DLD1 (cell line): Measurements from ENCODE around the gene HELT.

Experiments used
- in situ Hi-C: cut with HindIII; loops from 2 replicates; pipeline ENCODE4 v1.10.0; 2017; ENCODE audit warnings: low sequenced_read_pairs

The HELT gene

DNA sequence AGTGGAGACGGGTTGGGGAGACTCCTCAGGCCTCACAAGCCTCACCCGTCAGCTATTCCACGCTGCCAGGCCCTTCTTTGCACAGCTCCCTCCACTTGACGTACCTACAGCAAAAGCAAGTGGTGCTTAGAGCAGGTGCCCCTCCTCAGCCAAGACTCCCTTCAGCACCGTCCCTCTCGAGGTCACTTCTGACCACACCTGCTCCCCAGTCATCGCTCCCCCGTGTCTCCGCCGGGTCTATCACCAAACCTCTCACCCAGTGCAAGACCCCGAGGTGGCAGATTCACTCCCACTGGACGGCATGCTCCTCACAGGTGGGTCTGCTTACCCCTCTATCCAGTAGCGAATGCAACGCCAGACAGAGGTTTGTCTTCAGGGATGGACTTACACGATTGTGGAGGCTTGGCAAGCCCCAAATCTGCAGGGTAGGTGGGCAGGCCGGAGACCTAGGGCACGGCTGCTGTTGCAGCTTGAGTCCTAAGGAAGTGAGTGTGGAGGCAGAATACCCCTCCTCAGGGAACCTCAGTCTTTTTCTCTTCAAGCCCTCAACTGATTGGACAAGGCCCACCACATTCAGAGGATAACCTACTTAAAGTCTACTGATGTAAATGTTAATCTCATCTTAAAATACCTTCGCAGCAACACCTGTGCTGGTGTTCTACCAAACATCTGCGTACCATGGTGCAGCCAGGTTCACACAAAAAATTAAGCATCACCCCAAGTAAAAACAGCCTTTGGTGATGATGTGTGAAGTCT, 14.5 kb upstream of the HELT start:
- in situ Hi-C loops: no loop called here

DNA sequence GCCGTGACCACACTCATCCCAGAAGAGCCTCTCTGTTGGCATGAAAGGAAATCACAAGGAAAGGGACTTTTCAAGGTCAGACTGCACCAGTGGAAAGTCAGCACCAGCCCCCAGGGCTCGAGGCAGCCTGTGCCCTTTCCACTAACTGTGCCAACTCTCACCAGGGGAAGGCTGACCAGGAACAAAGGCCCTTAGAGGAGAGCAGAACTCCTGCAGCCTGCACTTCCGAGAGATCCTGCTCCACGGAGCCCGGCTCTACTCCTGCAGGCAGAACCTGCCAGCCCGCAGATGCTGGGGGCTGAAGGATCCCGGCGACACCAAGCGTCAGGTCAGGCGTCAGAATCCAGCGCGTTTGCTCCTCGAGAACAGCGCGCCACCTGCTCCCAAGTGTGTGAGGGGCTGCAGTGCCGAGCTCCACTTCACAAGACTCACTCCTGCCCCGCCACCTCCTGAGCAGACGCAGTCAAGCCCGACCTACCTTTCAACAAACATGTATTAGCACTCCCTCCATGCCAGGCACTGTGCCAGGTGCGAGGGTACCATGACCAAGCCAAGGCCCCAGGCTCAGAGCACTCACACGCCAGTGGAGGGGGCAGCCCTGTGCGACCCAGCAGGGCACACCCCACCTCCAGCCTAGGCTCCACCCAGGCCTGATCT, 13.6 kb upstream of the HELT start:
- in situ Hi-C loops: no loop called here

DNA sequence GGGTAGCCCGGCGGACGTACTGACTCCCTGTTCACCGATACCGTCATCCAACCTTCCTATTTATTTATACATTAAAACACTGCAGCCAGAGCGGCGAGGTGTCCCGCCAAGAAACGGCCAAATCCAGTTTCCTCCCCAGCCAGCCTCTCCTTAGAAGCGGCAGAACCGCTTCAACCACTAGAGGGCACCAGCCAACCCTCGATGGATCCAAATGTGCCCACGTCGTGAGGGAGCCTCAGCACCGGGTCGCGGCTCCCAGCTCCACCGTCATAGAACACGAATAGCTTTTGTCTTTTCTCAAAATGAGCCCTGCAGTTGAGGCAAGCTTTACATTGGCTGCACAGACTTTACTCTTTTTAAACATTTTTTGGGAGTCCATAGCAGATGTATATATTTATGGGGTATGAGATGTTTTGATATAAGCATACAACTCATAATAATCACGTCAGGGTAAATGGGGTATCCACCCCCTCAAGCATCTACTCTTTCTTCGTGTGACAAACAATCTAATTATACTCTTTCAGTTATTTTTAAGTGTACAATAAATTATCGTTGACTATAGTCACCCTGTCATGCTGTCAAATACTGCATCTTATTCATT, 13.0 kb upstream of the HELT start:
- in situ Hi-C loops: no loop called here

DNA sequence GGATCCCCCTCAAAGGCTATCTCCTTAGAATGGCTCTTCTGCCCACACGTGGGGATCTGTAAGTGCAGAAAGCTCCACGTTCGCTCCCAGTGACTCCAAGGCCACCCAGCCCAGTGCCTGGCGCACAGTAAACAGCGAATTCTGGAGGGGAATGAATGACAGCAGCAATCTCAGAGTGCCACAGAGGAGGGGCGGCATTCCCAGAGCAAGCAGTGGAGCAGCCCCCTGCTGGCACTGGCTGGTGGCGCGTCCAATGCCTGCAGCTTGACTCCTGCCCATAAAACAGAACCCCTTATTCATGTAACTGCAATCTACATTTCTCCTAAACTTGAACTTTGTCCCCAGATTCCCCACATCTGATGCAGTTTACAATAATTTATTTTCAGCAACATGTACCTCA, 6.9 kb upstream of the HELT start:
- in situ Hi-C loops: no loop called here

DNA sequence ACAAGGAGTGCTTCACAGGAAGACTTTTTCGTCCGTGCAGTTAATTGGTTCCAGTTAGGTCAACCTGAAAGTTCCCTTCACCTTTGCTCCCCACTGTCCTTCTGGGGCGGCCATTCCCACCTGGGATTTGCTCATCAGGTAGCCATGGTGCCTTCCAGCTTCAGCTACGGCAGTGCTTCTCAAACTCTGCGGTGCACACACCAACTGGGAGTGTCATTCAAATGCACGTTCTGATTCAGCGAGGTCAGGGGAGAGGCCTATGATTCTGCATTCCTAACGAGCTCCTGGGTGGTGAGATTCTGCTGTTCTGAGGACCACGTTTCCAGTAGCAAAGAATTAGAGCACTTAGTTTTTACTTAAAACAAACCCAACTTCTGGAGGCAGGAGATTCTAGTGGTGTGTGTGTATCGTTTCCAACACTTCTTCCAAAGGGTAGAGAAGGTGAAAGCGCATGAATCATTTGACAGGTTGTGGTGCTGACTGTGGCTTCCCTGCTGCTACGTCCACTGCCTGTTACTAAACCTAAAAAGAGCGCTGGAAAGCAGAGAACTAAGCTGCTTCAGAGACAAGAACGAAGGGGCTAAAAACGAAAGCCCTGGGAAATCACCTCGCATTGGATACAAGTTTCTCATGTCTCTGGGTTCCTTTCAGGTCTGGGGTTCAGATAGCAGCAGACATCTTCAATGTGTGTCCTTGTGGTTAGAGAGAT, 4.7 kb upstream of the HELT start:
- in situ Hi-C loops: no loop called here

DNA sequence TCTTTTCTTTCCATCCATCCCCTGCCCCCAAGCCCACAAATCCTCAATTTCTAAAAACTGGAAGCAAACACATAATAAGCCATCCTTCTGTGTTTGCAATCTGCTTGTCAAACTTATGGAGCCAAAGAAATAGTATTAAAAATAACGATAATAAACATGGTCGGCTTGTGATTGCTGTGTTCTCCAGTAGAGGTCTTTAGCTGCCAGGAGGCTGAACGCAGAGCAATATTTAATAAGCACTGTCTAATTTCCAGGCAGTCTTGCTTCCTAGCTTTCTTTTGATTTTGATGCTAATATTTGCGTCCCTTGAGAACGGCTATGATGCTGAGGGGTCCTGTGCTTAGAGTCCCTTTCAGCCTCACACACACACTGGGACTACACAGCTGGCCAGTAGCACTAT, 3.2 kb upstream of the HELT start:
- in situ Hi-C loops: no loop called here

DNA sequence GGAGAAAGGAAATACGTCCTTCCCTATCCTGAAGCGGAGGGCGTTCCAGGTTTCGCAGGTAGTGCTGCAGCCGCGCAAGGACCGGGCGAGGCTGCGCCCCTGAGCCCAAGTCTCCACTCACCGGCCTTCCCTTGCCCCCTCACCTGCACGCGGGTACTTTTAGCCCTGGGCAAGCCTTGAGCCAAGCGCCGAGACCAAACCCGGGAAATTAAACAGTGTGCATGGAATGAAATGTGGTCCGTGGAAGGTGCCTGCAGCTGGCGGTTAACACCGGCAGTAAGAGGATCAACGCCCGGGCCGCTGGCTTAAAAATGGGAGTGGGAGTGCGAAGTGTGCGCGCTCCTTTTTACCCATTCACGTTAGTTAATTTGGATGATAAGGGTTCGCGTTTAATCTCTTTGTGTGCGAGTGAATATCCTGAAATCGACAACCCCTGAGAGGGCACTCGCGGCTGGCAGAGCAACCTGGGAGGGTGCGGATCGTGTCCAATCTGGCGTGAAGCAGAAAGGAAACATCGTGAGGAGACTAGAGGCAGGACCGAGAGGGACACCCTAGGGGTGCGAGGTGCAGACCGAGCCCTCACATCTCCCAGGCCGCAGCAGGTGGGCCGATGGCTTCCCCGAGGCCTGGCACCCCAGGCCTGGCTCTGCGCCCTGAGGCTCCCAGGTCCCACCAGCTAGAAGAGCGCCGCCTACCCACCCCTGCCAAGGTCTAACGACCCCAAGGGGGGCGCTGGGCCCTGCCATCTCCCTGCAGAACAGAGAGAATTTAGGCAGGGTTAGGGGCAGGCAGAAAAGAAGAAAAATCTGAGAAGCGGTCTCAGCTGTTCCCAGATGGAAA, 2.0 kb upstream of the HELT start:
- in situ Hi-C loops: no loop called here

DNA sequence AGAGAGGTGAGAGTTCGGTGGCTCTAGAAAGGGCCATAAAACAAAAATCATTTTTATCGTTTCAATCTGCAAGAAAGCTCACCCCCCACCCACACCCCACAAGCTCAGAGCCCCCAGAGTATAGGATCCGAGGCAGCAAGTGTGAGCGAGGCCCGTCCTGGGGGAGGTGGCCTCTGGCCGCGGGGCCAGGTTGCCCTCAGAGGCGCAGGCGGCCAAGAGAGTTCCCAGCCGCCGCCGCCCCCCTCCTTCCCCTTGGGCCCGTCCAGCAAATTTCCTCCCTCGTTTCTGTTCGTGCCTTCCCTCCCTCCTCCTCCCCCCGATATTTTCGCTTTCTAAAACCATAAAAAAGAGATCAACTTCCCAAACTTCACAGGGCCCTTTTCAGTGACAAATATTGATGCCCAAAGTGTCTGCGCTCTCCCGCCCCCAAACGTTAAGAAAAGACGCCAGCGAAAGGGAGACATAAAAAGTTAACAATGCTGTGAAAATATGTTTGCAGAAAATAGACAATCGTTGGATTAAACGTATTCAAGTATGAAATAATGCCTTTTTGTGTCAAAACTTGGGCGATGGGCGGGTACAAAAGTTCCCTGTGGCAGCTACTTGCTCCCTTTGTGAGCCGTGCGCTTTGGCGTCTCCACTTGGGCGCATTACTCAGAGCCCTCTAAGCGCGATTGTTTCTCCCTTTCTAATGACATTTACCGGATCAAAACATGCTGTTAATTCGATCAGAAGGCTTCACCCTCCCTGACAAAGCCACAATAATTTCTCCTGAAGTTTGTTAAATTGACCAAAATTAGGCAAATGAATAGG, 1.1 kb upstream of the HELT start:
- in situ Hi-C loops: no loop called here

DNA sequence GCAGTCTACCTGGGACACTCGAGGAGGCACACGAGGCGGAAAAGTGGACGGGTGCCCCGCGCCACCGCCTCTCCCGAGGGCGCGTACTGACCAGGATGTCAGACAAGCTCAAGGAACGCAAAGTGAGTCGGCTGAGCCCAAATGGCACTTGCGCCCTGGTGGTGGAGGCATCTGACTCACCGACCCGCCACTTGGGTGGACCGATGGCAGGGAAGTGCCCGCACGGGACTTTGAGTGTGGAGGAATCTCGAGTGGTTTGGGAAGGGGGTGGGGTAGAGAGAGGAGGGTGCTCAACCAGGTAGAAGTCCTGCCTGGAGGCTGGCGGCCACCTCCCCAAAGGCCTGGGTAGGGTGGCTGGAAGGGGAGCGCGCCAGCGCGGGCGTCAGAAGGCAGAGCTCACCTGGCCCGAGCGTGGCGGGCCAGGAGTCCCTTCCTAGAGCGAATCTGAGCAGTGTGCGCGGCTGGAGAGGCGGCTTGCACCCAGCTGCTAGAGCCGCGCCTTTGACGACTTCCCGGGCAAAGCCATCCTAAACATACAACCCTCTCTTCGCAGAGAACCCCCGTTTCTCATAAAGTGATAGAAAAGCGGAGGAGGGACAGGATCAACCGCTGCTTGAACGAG, 655 bp downstream of the HELT start:
- in situ Hi-C loops: no loop called here

DNA sequence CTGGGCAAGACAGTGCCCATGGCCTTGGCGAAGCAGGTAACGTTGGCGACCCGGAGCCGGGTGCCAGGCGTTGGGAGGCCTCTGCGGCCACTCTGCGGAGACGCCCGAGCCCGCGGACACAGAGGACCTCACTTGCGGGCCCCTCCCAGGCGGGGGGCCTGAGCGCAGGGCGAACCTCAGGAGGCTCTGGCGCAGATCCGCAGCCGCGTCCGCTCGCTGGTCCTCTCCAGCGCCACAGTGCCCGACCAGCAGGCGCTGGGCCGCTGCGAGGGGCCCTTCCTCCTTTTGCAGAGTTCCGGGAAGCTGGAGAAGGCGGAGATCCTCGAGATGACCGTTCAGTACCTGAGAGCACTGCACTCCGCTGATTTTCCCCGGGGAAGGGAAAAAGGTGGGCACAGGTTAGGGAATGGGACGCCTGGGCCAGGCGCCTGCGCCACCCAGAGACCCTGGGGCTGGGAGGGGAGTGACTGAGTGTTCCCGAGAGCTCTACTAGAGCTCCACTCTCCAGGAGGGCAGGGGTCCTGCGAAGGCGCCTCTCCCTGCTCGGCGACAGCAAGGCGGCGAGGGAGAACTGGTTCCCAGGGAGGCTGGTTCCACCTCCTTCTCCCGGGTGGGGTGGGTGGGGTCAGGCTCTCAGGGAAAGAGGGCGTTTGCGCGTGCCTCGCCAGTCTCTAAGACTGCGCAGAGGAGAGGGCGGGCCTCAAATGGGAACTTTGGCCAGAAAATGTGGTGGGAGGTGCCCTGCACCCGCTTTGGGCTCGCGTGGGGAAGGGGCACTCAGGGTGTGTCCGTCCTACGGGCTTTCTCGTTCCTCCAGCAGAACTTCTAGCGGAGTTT, 1.4 kb downstream of the HELT start:
- in situ Hi-C loops: no loop called here

DNA sequence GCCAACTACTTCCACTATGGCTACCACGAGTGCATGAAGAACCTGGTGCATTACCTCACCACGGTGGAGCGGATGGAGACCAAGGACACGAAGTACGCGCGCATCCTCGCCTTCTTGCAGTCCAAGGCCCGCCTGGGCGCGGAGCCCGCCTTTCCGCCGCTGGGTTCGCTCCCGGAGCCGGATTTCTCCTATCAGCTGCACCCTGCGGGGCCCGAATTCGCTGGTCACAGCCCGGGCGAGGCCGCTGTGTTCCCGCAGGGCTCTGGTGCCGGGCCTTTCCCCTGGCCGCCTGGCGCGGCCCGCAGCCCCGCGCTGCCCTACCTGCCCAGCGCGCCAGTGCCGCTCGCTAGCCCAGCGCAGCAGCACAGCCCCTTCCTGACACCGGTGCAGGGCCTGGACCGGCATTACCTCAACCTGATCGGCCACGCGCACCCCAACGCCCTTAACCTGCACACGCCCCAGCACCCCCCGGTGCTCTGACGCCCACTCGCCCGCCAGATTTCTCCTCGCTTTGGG, 2.1 kb downstream of the HELT start:
- in situ Hi-C loops: no loop called here

DNA sequence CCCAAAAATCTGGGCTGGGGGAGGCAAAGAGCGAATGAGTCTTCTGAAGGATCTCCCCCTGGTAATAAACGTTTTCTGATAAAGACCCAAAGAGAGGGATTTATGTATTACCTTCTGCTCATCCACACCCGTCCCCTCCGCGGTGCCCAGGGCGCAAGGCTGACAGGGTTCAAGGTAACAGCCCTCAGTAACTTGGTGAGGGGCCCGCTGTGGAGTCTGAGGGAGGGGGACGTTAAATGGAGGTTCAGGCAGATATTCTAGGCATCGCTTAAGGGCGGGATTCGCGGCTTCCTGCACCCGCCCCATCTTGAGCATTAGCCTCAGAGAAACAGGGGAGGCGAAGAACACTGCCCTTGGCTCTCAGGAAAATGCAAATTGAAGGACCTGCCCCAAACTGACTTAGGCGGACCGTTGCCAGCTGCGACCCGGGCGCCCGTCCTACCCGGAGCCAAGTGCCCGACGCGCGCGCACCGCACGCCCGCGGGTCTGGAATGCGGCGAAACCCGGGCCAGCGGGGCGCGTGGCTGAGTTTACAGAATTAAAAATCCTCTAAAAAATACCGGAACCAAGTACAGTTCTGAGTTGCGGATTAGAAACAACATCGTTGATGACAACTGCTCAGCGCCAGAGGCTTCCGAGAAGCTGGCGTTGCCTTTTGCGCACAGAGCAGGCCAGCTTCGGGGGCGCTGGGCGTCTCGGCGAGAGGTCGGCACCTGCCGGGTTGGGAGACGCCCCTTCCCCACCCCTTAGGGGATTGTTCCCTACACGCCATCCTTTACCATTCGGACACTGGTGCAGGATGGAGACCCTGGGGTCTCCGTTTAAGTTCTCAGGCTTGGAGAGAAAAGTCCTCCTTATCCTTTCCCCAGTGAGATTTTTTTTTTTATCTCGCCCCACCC, 2.8 kb downstream of the HELT start:
- in situ Hi-C loops: no loop called here

DNA sequence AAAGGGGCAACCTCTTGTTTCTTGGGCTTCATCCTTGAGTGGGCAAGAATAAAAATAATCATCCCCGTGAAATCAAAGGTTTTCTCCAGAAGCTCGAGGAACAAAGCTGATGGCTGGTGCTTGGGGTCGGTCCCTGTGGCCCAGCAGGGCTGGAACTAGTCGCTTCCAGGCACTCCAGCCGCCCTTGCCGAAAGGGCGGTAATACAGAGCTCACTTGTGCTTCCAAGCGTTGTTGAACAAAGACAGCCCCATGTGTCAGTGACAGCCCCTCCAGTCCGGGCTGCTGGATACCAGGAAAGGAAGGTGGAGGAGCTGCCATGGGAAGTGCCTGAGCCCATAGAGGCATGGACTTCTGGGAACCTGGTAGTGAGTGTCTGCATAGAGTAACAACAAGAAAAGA, 5.2 kb downstream of the HELT start:
- in situ Hi-C loops: no loop called here

DNA sequence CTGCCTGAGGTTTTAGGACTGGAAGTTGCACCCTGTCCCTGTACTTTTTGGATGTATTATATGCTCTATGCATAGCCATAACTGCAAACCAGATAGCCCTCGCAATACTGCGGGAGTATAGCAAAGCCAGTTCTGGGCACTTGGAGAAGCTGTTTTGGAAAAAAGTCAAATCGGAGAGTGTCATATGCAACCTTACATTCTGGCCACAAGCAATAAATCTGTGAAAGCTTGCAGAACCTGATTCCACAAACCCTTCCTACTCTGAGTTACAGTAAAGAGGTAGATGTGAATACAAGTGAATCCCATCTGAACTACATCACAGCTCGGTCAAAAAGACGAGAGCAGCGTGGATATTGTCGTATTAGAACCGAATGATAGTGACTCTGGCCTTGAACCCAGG, 10.3 kb downstream of the HELT start:
- in situ Hi-C loops: no loop called here

DNA sequence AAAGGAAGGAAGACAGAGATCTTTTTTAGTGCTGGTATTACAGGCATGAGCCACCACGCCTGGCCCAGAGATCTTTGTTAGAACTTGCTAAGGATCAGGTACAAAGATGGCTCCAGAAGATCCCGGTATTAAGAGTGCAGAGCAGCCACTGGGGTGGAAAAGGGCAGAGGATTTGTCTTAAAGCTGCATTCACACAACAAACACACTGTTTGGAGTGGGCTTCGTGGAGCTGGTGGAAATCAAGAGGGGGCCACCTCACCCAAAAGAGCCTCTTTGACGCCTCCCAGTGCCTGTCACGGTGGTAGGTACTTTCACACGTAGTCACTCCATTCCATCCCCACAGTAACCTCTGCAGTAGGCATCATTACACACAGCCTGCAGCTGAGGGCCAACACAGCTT, 13.3 kb downstream of the HELT start:
- in situ Hi-C loops: no loop called here

DNA sequence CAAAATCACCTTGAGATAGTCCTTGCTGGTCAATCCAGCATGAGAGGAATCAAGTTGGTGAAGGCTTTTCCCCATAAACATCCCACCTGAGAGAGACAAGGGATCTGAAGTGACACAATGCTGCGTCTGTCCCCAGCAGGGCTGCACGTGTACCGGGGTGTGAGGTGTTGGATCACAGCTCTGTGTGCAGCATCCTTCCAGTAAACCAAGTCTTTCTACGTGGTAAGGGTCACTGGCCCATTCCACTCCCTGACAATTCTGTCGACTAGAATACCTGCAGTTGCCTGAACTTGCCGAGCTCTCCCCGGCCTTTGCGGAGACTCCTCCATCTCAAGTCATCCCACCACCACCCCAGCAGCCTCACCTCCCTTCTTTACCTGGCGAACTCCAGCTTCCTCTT, 14.8 kb downstream of the HELT start:
- in situ Hi-C loops: no loop called here

DNA sequence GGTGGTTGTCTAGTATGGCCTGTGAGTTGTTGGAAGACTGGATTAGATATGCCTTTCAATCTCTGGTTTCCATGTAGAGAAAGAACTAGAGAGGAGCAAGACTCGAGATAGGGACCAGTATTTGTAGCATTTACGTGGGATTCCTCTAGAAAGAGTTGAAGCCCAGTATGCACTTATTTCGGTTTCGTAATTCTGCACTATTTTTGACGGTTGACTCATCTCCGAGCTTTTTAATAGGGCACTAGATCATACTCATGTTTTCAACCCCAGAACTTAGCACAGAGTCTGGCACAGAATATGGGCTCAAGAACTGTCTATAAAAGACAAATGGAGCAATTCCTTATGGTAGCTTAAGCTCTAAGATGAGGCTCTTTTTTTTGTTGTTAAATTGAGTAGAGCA, 15.7 kb downstream of the HELT start:
- in situ Hi-C loops: no loop called here

DNA sequence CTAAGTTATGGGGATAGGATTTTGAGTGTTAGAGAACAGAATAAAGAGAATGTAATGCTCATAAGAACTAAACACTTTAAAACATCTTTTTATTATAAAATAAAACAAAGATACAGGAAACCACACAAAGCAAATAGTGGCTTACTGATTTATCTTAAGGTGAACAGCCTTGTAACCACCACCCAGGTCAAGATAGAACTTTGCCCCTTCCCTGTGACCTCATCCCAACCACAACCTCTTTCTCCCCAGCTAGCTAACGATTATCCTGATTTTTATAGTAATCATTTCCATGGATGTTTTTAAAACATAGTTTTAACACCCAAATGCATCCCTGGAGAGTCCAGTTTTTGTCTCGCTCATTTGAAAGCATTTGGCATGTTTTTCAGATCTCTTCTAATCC, 17.0 kb downstream of the HELT start:
- in situ Hi-C loops: no loop called here
